ENCODE results near the gene PCMTD2. TPM values are rescaled to one million over a fixed set of nuclear protein-coding genes. Genes with fewer than 3 reads are reported as not detected.

Gene PCMTD2
- total and polyA plus RNA-seq, 2 of the 13 experiments (the other 11 are each of a cell fraction or from before 2014, with no cell fraction given), result 47.0 to 76.9 TPM

DNA sequence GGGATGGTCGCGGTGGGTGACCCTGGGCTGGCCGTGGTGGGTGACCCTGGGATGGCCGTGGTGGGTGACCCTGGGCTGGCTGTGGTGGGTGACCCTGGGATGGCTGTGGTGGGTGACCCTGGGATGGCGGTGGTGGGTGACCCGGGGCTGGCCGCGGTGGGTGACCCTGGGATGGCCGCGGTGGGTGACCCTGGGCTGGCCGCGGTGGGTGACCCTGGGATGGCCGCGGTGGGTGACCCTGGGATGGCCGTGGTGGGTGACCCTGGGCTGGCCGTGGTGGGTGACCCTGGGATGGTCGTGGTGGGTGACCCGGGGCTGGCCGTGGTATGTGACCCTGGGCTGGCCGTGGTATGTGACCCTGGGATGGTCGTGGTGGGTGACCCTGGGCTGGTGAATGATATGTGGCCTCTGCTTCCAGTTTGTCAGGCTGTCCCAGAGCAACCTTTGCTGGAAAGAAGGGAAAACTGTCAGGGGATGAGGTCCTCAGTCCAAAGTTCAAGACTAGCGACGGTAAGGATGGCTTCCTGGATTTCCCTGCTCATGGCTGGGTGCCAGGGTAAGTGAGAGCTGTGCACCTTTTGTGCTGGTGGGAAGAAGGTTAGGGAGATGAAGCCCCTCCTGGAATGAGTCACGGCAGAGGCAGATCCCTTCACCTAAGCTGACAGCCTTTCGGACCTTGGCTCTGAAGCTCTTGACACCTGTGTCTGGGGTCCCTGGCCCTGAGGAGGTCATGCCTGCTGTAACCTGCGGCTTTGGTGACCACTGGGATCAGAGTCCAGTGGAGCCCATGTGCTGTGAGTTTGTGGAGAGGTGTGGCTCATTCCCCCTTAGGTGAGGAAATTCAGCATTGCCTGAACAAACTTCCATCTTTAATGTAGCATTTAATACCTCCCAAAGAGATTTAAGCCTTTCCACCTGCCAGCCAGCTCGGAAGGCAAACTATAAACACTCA lies 19.1 kb upstream of the PCMTD2 start (continued):
- TF ChIP-seq, protein P1, sequence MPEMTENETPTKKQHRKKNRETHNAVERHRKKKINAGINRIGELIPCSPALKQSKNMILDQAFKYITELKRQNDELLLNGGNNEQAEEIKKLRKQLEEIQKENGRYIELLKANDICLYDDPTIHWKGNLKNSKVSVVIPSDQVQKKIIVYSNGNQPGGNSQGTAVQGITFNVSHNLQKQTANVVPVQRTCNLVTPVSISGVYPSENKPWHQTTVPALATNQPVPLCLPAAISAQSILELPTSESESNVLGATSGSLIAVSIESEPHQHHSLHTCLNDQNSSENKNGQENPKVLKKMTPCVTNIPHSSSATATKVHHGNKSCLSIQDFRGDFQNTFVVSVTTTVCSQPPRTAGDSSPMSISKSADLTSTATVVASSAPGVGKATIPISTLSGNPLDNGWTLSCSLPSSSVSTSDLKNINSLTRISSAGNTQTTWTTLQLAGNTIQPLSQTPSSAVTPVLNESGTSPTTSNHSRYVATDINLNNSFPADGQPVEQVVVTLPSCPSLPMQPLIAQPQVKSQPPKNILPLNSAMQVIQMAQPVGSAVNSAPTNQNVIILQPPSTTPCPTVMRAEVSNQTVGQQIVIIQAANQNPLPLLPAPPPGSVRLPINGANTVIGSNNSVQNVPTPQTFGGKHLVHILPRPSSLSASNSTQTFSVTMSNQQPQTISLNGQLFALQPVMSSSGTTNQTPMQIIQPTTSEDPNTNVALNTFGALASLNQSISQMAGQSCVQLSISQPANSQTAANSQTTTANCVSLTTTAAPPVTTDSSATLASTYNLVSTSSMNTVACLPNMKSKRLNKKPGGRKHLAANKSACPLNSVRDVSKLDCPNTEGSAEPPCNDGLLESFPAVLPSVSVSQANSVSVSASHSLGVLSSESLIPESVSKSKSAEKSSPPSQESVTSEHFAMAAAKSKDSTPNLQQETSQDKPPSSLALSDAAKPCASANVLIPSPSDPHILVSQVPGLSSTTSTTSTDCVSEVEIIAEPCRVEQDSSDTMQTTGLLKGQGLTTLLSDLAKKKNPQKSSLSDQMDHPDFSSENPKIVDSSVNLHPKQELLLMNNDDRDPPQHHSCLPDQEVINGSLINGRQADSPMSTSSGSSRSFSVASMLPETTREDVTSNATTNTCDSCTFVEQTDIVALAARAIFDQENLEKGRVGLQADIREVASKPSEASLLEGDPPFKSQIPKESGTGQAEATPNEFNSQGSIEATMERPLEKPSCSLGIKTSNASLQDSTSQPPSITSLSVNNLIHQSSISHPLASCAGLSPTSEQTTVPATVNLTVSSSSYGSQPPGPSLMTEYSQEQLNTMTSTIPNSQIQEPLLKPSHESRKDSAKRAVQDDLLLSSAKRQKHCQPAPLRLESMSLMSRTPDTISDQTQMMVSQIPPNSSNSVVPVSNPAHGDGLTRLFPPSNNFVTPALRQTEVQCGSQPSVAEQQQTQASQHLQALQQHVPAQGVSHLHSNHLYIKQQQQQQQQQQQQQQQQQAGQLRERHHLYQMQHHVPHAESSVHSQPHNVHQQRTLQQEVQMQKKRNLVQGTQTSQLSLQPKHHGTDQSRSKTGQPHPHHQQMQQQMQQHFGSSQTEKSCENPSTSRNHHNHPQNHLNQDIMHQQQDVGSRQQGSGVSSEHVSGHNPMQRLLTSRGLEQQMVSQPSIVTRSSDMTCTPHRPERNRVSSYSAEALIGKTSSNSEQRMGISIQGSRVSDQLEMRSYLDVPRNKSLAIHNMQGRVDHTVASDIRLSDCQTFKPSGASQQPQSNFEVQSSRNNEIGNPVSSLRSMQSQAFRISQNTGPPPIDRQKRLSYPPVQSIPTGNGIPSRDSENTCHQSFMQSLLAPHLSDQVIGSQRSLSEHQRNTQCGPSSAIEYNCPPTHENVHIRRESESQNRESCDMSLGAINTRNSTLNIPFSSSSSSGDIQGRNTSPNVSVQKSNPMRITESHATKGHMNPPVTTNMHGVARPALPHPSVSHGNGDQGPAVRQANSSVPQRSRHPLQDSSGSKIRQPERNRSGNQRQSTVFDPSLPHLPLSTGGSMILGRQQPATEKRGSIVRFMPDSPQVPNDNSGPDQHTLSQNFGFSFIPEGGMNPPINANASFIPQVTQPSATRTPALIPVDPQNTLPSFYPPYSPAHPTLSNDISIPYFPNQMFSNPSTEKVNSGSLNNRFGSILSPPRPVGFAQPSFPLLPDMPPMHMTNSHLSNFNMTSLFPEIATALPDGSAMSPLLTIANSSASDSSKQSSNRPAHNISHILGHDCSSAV (CRISPR knock-in tag; IDR thresholded peaks at IDR 0.05; ENCODE audit: borderline replicate concordance), result no peak
- TF ChIP-seq BORCS8-MEF2B (CRISPR knock-in tag; IDR thresholded peaks at IDR 0.05) (peak; percentile 62; the same call in 1 of the 2 replicates), TBX3 (IDR thresholded peaks at IDR 0.05; ENCODE audit: borderline replicate concordance) (peak; percentile 93), SRSF1 (optimal IDR thresholded peaks at IDR 0.05; ENCODE audit: low read depth, low read length) (no peak), KLF9 (CRISPR knock-in tag; IDR thresholded peaks at IDR 0.05; ENCODE audit: low read depth) (no peak), ZMYM3 (CRISPR knock-in tag; IDR thresholded peaks at IDR 0.05) (peak; percentile 87), RXRB (CRISPR knock-in tag; IDR thresholded peaks at IDR 0.05; ENCODE audit: borderline replicate concordance) (peak; percentile 92)
- TF ChIP-seq, protein P2, sequence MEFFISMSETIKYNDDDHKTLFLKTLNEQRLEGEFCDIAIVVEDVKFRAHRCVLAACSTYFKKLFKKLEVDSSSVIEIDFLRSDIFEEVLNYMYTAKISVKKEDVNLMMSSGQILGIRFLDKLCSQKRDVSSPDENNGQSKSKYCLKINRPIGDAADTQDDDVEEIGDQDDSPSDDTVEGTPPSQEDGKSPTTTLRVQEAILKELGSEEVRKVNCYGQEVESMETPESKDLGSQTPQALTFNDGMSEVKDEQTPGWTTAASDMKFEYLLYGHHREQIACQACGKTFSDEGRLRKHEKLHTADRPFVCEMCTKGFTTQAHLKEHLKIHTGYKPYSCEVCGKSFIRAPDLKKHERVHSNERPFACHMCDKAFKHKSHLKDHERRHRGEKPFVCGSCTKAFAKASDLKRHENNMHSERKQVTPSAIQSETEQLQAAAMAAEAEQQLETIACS (CRISPR knock-in tag; IDR thresholded peaks at IDR 0.05), result no peak
- TF ChIP-seq, protein P3, sequence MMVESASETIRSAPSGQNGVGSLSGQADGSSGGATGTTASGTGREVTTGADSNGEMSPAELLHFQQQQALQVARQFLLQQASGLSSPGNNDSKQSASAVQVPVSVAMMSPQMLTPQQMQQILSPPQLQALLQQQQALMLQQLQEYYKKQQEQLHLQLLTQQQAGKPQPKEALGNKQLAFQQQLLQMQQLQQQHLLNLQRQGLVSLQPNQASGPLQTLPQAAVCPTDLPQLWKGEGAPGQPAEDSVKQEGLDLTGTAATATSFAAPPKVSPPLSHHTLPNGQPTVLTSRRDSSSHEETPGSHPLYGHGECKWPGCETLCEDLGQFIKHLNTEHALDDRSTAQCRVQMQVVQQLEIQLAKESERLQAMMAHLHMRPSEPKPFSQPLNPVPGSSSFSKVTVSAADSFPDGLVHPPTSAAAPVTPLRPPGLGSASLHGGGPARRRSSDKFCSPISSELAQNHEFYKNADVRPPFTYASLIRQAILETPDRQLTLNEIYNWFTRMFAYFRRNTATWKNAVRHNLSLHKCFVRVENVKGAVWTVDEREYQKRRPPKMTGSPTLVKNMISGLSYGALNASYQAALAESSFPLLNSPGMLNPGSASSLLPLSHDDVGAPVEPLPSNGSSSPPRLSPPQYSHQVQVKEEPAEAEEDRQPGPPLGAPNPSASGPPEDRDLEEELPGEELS (CRISPR knock-in tag; IDR thresholded peaks at IDR 0.05), result peak; percentile 24; the same call in 1 of the 2 replicates
- TF ChIP-seq, protein P4, sequence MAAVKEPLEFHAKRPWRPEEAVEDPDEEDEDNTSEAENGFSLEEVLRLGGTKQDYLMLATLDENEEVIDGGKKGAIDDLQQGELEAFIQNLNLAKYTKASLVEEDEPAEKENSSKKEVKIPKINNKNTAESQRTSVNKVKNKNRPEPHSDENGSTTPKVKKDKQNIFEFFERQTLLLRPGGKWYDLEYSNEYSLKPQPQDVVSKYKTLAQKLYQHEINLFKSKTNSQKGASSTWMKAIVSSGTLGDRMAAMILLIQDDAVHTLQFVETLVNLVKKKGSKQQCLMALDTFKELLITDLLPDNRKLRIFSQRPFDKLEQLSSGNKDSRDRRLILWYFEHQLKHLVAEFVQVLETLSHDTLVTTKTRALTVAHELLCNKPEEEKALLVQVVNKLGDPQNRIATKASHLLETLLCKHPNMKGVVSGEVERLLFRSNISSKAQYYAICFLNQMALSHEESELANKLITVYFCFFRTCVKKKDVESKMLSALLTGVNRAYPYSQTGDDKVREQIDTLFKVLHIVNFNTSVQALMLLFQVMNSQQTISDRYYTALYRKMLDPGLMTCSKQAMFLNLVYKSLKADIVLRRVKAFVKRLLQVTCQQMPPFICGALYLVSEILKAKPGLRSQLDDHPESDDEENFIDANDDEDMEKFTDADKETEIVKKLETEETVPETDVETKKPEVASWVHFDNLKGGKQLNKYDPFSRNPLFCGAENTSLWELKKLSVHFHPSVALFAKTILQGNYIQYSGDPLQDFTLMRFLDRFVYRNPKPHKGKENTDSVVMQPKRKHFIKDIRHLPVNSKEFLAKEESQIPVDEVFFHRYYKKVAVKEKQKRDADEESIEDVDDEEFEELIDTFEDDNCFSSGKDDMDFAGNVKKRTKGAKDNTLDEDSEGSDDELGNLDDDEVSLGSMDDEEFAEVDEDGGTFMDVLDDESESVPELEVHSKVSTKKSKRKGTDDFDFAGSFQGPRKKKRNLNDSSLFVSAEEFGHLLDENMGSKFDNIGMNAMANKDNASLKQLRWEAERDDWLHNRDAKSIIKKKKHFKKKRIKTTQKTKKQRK (IDR thresholded peaks at IDR 0.05; ENCODE audit: low read length), result no peak
